Measurements from ENCODE around the gene STON2.

The STON2 gene

DNA sequence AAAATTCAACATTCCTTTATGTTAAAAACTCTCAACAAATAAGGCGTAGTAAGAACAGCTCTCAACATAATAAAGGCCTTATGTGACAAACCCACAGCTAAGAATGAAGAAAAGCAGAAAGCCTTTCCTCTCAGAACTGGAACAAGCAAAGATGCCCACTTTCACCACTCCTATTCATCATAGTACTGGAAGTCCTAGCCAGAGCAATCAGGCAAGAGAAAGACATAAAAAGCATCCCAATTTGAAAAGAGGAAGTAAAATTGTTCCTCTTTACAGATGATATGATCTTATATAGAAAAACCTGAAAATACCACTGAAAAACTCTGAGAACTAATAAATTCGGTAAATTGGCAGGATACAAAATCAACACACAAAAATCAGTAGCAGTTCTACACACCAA lies 52.1 kb downstream of the STON2 start:
- TF ChIP-seq, protein P1, sequence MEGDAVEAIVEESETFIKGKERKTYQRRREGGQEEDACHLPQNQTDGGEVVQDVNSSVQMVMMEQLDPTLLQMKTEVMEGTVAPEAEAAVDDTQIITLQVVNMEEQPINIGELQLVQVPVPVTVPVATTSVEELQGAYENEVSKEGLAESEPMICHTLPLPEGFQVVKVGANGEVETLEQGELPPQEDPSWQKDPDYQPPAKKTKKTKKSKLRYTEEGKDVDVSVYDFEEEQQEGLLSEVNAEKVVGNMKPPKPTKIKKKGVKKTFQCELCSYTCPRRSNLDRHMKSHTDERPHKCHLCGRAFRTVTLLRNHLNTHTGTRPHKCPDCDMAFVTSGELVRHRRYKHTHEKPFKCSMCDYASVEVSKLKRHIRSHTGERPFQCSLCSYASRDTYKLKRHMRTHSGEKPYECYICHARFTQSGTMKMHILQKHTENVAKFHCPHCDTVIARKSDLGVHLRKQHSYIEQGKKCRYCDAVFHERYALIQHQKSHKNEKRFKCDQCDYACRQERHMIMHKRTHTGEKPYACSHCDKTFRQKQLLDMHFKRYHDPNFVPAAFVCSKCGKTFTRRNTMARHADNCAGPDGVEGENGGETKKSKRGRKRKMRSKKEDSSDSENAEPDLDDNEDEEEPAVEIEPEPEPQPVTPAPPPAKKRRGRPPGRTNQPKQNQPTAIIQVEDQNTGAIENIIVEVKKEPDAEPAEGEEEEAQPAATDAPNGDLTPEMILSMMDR (IDR thresholded peaks at IDR 0.05; ENCODE audit: low read depth, low read length, missing control alignments): no peak
- no peak for DNase-seq (ENCODE audit: low read depth)
- no peak overlapping the region for H3K4me3 ChIP-seq (ENCODE audit: low read depth, low read length)

DNA sequence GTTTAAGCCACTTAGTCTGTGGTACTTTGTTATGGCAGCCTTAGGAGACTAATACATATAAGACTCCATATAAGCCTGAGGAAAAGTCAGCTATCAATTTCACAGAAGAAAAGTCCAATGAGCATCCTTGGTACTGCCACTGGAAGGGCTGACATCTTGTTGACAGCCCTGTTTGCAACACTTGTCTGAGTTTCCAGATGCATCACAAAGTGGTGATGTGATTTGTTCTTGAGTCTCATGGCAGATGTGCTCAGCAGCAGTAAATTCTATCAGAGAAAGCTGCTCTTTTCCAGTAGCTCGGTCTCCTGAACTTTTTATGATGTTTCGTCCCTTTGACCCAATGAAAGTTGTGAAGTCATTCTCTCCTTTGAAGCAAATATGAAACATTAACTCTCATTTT lies 54.3 kb downstream of the STON2 start:
- DNase-seq (ENCODE audit: low read depth): no peak
- H3K4me3 ChIP-seq (ENCODE audit: low read depth, low read length): no peak overlapping the region
- TF ChIP-seq, protein P1 (IDR thresholded peaks at IDR 0.05; ENCODE audit: low read depth, low read length, missing control alignments): no peak

DNA sequence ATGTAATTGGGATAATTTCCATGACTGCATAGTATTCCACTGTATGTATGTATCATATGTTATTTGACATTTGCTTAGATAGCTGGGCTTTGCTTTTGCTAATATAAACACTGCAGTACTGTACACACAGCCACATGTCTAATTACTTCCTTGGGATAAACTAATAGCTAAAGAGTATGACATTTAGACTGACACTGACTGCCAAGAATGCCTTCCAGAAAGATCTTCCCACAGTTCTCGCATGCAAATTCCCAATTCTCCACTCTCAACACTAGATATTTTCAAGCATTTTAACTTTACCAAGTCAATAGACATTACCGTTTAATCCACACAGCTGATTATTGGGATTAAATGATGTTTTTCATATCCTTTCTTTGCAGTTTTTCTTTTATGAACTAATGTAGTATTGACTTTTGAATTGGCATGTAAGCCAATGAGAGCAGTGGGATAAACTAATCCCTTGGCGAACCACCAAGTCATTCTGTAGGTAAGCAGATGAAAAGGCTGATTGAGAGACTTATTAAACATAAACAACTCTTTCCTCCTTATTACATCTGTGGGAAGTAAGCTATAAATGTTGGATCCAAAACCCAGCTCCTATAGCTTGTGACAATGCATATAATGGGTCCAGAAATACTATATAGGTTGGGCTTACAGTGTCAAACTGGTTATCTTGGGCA lies 55.5 kb downstream of the STON2 start:
- H3K4me3 ChIP-seq (ENCODE audit: low read depth, low read length): no peak overlapping the region
- DNase-seq (ENCODE audit: low read depth): no peak
- TF ChIP-seq, protein P1 (IDR thresholded peaks at IDR 0.05; ENCODE audit: low read depth, low read length, missing control alignments): no peak

DNA sequence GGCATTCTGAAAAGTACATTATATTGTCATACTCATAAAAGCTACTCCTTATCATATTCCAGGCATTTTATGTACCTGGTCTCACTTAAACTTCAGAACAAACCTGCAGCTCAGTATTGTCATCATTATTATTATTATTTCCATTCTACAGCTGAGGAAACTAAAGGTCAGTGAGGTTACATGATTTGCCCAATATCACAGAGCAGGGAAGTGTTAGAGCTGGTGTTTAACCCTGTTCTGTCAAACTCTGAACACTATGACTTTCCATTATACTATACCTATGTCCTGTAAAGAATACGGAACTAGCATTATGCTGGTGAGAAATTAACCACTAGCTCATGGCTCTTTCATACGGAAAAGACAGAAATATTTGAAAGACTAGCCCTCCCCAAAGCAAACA lies 56.4 kb downstream of the STON2 start:
- no peak for DNase-seq (ENCODE audit: low read depth)
- TF ChIP-seq, protein P1 (IDR thresholded peaks at IDR 0.05; ENCODE audit: low read depth, low read length, missing control alignments): no peak
- no peak overlapping the region for H3K4me3 ChIP-seq (ENCODE audit: low read depth, low read length)

DNA sequence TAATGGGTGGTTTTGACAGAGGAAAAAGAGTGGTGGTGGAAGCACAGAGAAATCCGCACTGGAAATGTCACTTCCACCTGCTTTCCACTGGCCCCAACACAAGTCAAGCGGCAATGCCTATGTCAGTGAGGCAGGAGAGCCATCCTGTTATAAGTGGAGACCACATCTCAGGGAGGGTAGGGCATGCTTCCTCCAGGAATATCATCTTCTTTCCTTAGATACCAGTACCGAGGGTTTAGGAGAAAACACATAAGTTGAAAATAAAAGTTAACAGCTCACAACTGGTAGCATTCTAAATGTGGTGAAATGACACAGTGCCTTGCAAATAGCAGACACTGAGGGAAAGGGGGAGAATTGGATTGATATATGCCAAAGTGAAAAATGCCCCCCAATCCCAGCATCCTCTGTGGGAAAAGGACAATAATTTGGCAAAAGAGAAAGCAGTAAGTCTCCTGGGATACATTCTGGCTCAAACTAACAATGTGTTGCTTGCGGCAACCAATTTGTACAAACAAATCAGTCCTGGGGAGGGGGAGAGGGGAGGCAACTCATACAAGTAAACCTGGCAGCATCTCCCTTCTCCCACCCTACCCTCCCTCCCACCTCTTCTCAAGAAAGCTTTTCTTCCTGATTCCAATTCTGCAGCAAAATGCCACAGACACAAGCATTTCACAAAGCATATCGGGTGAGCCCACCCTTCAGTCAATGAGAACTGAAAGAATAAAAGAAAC lies 57.1 kb downstream of the STON2 start:
- DNase-seq (ENCODE audit: low read depth): no peak
- H3K4me3 ChIP-seq (ENCODE audit: low read depth, low read length): no peak overlapping the region
- TF ChIP-seq, protein P1 (IDR thresholded peaks at IDR 0.05; ENCODE audit: low read depth, low read length, missing control alignments): no peak

DNA sequence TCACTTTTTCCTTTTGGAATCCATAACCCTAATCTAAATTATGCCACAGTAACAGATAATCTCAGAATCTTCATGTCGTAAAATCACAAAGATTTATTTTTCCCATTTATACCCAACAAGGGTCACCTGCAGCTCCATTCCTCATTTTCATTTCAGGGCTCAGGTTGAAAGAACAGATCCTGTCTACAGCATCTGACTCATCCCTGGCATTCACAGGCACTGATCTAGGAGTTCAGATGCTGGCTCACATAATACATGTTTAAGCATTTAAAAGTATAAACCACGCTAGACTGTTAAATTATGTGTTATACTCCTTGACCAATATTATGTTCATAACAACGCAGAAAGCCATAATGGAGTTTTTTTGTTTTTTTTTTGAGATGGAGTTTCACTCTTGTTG lies 58.3 kb downstream of the STON2 start:
- TF ChIP-seq, protein P1 (IDR thresholded peaks at IDR 0.05; ENCODE audit: low read depth, low read length, missing control alignments): no peak
- no peak for DNase-seq (ENCODE audit: low read depth)

More for the DNA sequence above, 58.3 kb downstream of the STON2 start:
- no peak overlapping the region for H3K4me3 ChIP-seq (ENCODE audit: low read depth, low read length)
